Endothelial cell of umbilical vein (primary cell): Measurements from ENCODE around the gene COL4A2. TPM values are rescaled to one million over a fixed set of nuclear protein-coding genes. Genes with fewer than 3 reads are reported as not detected.

Experiments
- BruUV-seq: library from RNA; stranded (reverse); fragments of 400-500 nt; replicated peaks from 2 replicates; lab custom pipeline; 2021; lab: Mats Ljungman, UMichigan
- CTCF ChIA-PET: fragments of 300-600, 350-600 bp; sonication (Branson Sonifier 250); formaldehyde crosslinking; loops from one replicate; lab custom pipeline; 2021; ENCODE audit warnings: antibody characterized with exemption, inconsistent platforms; lab: Charles Lee
- POLR2A ChIA-PET: fragments of 300-600, 350-600 bp; sonication (Branson Sonifier 250); formaldehyde crosslinking; loops from one replicate; lab custom pipeline; 2021; ENCODE audit warnings: antibody characterized with exemption, inconsistent platforms; lab: Charles Lee
- DNase-seq: peaks from one replicate; pipeline ENCODE4 v3.0.0-alpha.2; 2011; ENCODE audit warnings: low read depth, low spot score
- FAIRE-seq: peaks from 2 replicates; lab custom pipeline; 2011; peaks lifted over from hg19 to GRCh38; lab: Jason Lieb, UNC
- H2AFZ ChIP-seq: 2 replicates; pipeline ENCODE4 v1.6.0; 2012; ENCODE audit warnings: low read depth, low read length, control low read depth, inconsistent platforms
- H3K27ac ChIP-seq: 2 replicates; pipeline ENCODE4 v1.5.1; 2011; ENCODE audit warnings: low read depth, mild to moderate bottlenecking, control low read depth, low read length, moderate library complexity; ENCODE audit not compliant: insufficient read depth
- H3K27me3 ChIP-seq, 2 experiments: 2 replicates each; pipeline versions ENCODE4 v1.6.0 to v1.6.1; 2011; ENCODE audit warnings: low read length in 2 of 2, mixed read lengths in 1 of 2; ENCODE audit not compliant: control insufficient read depth in 2 of 2, insufficient read depth in 2 of 2
- H3K36me3 ChIP-seq, 2 experiments: 2 replicates in 1 of 2; 3 replicates in 1 of 2; pipeline ENCODE4 v1.5.1; 2011; ENCODE audit warnings: low read length in 2 of 2, mild to moderate bottlenecking in 1 of 2, moderate library complexity in 1 of 2; ENCODE audit not compliant: control insufficient read depth in 2 of 2, insufficient read depth in 2 of 2; ENCODE audit errors: extremely low read depth in 1 of 2
- H3K4me1 ChIP-seq: 3 replicates; pipeline ENCODE4 v1.5.1; 2011; ENCODE audit warnings: mild to moderate bottlenecking, low read length; ENCODE audit not compliant: control insufficient read depth, insufficient read depth; ENCODE audit errors: extremely low read depth
- H3K4me2 ChIP-seq: 2 replicates; pipeline ENCODE4 v1.6.1; 2011; ENCODE audit warnings: low read length, control low read depth, mixed read lengths; ENCODE audit not compliant: insufficient read depth
- H3K4me3 ChIP-seq, 3 experiments: fragments of 200-600 bp in 1 of 3; sonication (generic), shearing (Covaris generic) in 1 of 3; replicated peaks in 1 of 3; 2 replicates each; pipeline ENCODE4 v1.5.1; 2011 to 2016; ENCODE audit warnings: control low read depth in 3 of 3, low read length in 3 of 3, mild to moderate bottlenecking in 2 of 3, inconsistent platforms in 1 of 3, low read depth in 1 of 3, moderate library complexity in 1 of 3; ENCODE audit not compliant: insufficient read depth in 1 of 3
- H3K79me2 ChIP-seq: 2 replicates; pipeline ENCODE4 v1.6.0; 2012; ENCODE audit warnings: low read length, inconsistent platforms; ENCODE audit not compliant: control insufficient read depth, insufficient read depth
- H3K9ac ChIP-seq: replicated peaks from 2 replicates; pipeline ENCODE3; 2011; ENCODE audit warnings: low read length, control low read depth; ENCODE audit not compliant: insufficient read depth; ENCODE audit errors: extremely low read depth
- H3K9me1 ChIP-seq: replicated peaks from 3 replicates; pipeline ENCODE4 v1.6.0; 2011; ENCODE audit warnings: mild to moderate bottlenecking, low read length; ENCODE audit not compliant: control insufficient read depth, insufficient read depth; ENCODE audit errors: extremely low read depth
- H3K9me3 ChIP-seq: replicated peaks from 2 replicates; pipeline ENCODE4 v1.5.1; 2012; ENCODE audit warnings: low read length, inconsistent platforms; ENCODE audit not compliant: control insufficient read depth, insufficient read depth
- H4K20me1 ChIP-seq: replicated peaks from 2 replicates; pipeline ENCODE3; 2011; ENCODE audit warnings: mild to moderate bottlenecking, low read length; ENCODE audit not compliant: control insufficient read depth, insufficient read depth; ENCODE audit errors: extremely low read depth
- CTCF ChIP-seq, 2 donors: IDR thresholded peaks; 1 replicate in 1 of 2; 2 replicates in 1 of 2; pipeline ENCODE4 v1.5.1; 2011; ENCODE audit warnings: low read length in 2 of 2, mild to moderate bottlenecking in 2 of 2, moderate library complexity in 2 of 2, control low read depth in 1 of 2, inconsistent platforms in 1 of 2, low read depth in 1 of 2; ENCODE audit not compliant: insufficient read depth in 1 of 2; ENCODE audit errors: extremely low read depth in 1 of 2
- FOS ChIP-seq: IDR thresholded peaks from 2 replicates; pipeline ENCODE4 v1.6.1; 2011; ENCODE audit warnings: mild to moderate bottlenecking, low read length, moderate library complexity, borderline replicate concordance; ENCODE audit not compliant: insufficient read depth
- GATA2 ChIP-seq: IDR thresholded peaks from 2 replicates; pipeline ENCODE4 v1.7.0; 2011; ENCODE audit warnings: low read depth, mild to moderate bottlenecking, moderate library complexity, mixed read lengths, low read length; ENCODE audit not compliant: insufficient read length, insufficient read depth
- JUN ChIP-seq: IDR thresholded peaks from 2 replicates; pipeline ENCODE4 v1.6.1; 2011; ENCODE audit warnings: borderline replicate concordance, low read depth; ENCODE audit not compliant: insufficient read length, insufficient read depth
- MAX ChIP-seq: IDR thresholded peaks from 2 replicates; pipeline ENCODE4 v1.6.1; 2011; ENCODE audit not compliant: insufficient read depth, insufficient read length
- POLR2A ChIP-seq: IDR thresholded peaks from 2 replicates; pipeline ENCODE4 v1.6.1; 2012; ENCODE audit warnings: low read depth, mild to moderate bottlenecking, control low read depth, low read length
- POLR2AphosphoS5 ChIP-seq: IDR thresholded peaks from 2 replicates; pipeline ENCODE4 v1.6.1; 2012; ENCODE audit warnings: low read depth, mild to moderate bottlenecking, control low read depth, low read length, moderate library complexity; ENCODE audit not compliant: insufficient read depth
- dilution Hi-C: fragments of 300-500 bp; cut with MboI; formaldehyde crosslinking; loops from one replicate; pipeline ENCODE4 v1.15.0; 2019; ENCODE audit warnings: low sequenced_read_pairs; ENCODE audit not compliant: extremely low pct_ligation_motif_present
- intact Hi-C: fragments of 100-400 bp; cut with micrococcal nuclease; formaldehyde crosslinking; loops from one replicate; pipeline ENCODE4 v1.10.0; 2022
- polyA plus RNA-seq, 4 experiments: library from polyadenylated mRNA; depleted of rRNA in 3 of 4; stranded (reverse) in 3 of 4; unstranded in 1 of 4; fragments of >200 nt; gene quantifications; 2 replicates each; pipeline versions ENCODE4 v1.2.1 to v1.2.3, GENCODE V29; 2011 to 2012; ENCODE audit warnings: missing spikeins in 1 of 4
- total RNA-seq: library from RNA; stranded (reverse); gene quantifications from 2 replicates; pipeline ENCODE4 v1.2.3, GENCODE V29; 2021

The COL4A2 gene
- total and polyA plus RNA-seq, 2 donors (not counting 3 experiments of a cell fraction or from before 2014, with no cell fraction given) = 792 to 940 TPM

- intact Hi-C loops (no loop called here), dilution Hi-C loops (no loop called here)
- TF ChIP-seq POLR2A = no peak
- no peak for TF ChIP-seq MAX
- TF ChIP-seq JUN = no peak
- no peak for TF ChIP-seq CTCF (IDR thresholded peaks at IDR 0.05; ENCODE audit: extremely low read depth in 1 of 2, insufficient read depth in 1 of 2, low read depth in 1 of 2, low read length in 2 of 2)
- no peak for TF ChIP-seq FOS
- no peak for TF ChIP-seq POLR2AphosphoS5
- no peak for TF ChIP-seq GATA2
- DNase-seq (no peak), FAIRE-seq (no peak)
- Histone ChIP-seq H3K4me2 (no peak overlapping the region), H3K36me3 (peaks cover 8 to 9% of the 10 kb centered on the region in 2 experiments), H3K79me2 (peaks cover 67% of the 10 kb centered on the region), H3K27me3 (no peaks in the 10 kb centered on the region), H3K4me3 (no peak overlapping the region), H3K9me1 (no peaks in the 10 kb centered on the region), H3K9me3 (no peaks in the 10 kb centered on the region), H3K9ac (no peak overlapping the region), H4K20me1 (no peaks in the 10 kb centered on the region), H2AFZ (no peak overlapping the region), H3K27ac (no peak overlapping the region), H3K4me1 (peaks cover 29% of the 10 kb centered on the region)
- ChIA-PET POLR2A (no interaction called here), CTCF (no interaction called here)
- BruUV-seq = no TSS peak
Measured at GRCh38 chr13:110317496-110318195, 10.6 kb downstream of the COL4A2 start.
